ENCODE results near the gene GNRH2.

The GNRH2 gene

GRCh38 chr20:3042625-3043024, 797 bp upstream of the GNRH2 start:
- H3K4me2 ChIP-seq = no peak overlapping the region

GRCh38 chr20:3044336-3044965, 1.0 kb downstream of the GNRH2 start:
- no peak overlapping the region for H3K4me3 ChIP-seq (IDR thresholded peaks at IDR 0.05; ENCODE audit: insufficient read depth, low read depth, low read length)

More at GRCh38 chr20:3042625-3043024, 797 bp upstream of the GNRH2 start:
- Histone ChIP-seq H3K9ac (no peak overlapping the region), H2AFZ (ENCODE audit: low read depth) (no peak overlapping the region), H3K79me2 (ENCODE audit: insufficient read depth, low read depth) (no peaks in the 10 kb centered on the region), H3K27ac (no peak overlapping the region), H4K20me1 (ENCODE audit: insufficient read depth) (no peaks in the 10 kb centered on the region), H3K4me3 (IDR thresholded peaks at IDR 0.05; ENCODE audit: insufficient read depth, low read depth, low read length) (no peak overlapping the region), H3K27me3 (ENCODE audit: insufficient read depth, low read depth) (no peaks in the 10 kb centered on the region), H3K4me1 (ENCODE audit: low read depth, poor library complexity, severe bottlenecking) (peaks cover 4% of the 10 kb centered on the region), H3K36me3 (ENCODE audit: insufficient read depth) (no peaks in the 10 kb centered on the region)
- no peak for TF ChIP-seq CTCF (conservative IDR thresholded peaks at IDR 0.05; ENCODE audit: low read depth, low read length)

GRCh38 chr20:3045042-3045815, 1.8 kb downstream of the GNRH2 start:
- Histone ChIP-seq H3K9ac (peak overlapping the region; percentile 60), H3K79me2 (ENCODE audit: insufficient read depth, low read depth) (no peaks in the 10 kb centered on the region), H3K4me2 (peak overlapping the region; percentile 48; the same call in 1 of the 2 replicates), H3K27me3 (ENCODE audit: insufficient read depth, low read depth) (no peaks in the 10 kb centered on the region), H3K4me1 (ENCODE audit: low read depth, poor library complexity, severe bottlenecking) (peaks cover 4% of the 10 kb centered on the region), H3K27ac (no peak overlapping the region), H3K4me3 (IDR thresholded peaks at IDR 0.05; ENCODE audit: insufficient read depth, low read depth, low read length) (no peak overlapping the region), H3K36me3 (ENCODE audit: insufficient read depth) (no peaks in the 10 kb centered on the region), H2AFZ (ENCODE audit: low read depth) (peak overlapping the region; percentile 71; the same call in 1 of the 2 replicates), H4K20me1 (ENCODE audit: insufficient read depth) (no peaks in the 10 kb centered on the region)
- TF ChIP-seq CTCF (conservative IDR thresholded peaks at IDR 0.05; ENCODE audit: low read depth, low read length) = no peak

More at GRCh38 chr20:3044336-3044965, 1.0 kb downstream of the GNRH2 start:
- no peak overlapping the region for H3K9ac ChIP-seq
- no peak for TF ChIP-seq CTCF (conservative IDR thresholded peaks at IDR 0.05; ENCODE audit: low read depth, low read length)
- peaks cover 4% of the 10 kb centered on the region for H3K4me1 ChIP-seq (ENCODE audit: low read depth, poor library complexity, severe bottlenecking)
- no peak overlapping the region for H3K4me2 ChIP-seq
- no peak overlapping the region for H2AFZ ChIP-seq (ENCODE audit: low read depth)
- no peak overlapping the region for H3K27ac ChIP-seq
- H3K79me2 ChIP-seq (ENCODE audit: insufficient read depth, low read depth) = no peaks in the 10 kb centered on the region
- no peaks in the 10 kb centered on the region for H3K27me3 ChIP-seq (ENCODE audit: insufficient read depth, low read depth)
- no peaks in the 10 kb centered on the region for H4K20me1 ChIP-seq (ENCODE audit: insufficient read depth)
- H3K36me3 ChIP-seq (ENCODE audit: insufficient read depth) = no peaks in the 10 kb centered on the region

GRCh38 chr20:3045816-3046676, 2.6 kb downstream of the GNRH2 start, which contains the start of gene MRPS26:
Gene MRPS26 (plus strand): TSS chr20:3046052. CDS start chr20:3046069, 17 bp downstream.
- Histone ChIP-seq H3K4me2 (peak within 1 kb of the TSS; percentile 76), H3K27me3 (ENCODE audit: insufficient read depth, low read depth) (no peaks in the 10 kb centered on the region), H3K4me3 (IDR thresholded peaks at IDR 0.05; ENCODE audit: insufficient read depth, low read depth, low read length) (no peak within 1 kb of the TSS), H3K9ac (peak within 1 kb of the TSS; percentile 60), H3K36me3 (ENCODE audit: insufficient read depth) (no peaks in the 10 kb centered on the region), H3K79me2 (ENCODE audit: insufficient read depth, low read depth) (no peaks in the 10 kb centered on the region), H2AFZ (ENCODE audit: low read depth) (peak within 1 kb of the TSS; percentile 71; the same call in 1 of the 2 replicates), H3K27ac (no peak within 1 kb of the TSS), H3K4me1 (ENCODE audit: low read depth, poor library complexity, severe bottlenecking) (peaks cover 12% of the 10 kb centered on the region), H4K20me1 (ENCODE audit: insufficient read depth) (no peaks in the 10 kb centered on the region)
- no peak for TF ChIP-seq CTCF (conservative IDR thresholded peaks at IDR 0.05; ENCODE audit: low read depth, low read length)
